Measurements from ENCODE around the gene FUT3. TPM values are rescaled to one million over a fixed set of nuclear protein-coding genes. Genes with fewer than 3 reads are reported as not detected.

Gene FUT3
- total and polyA plus RNA-seq, 4 experiments from 2014 or later = 0.15 TPM; not detected in 3

GRCh38 chr19:5827342-5827890 lies 23.8 kb downstream of the FUT3 start:
- ChIA-PET POLR2A (ENCODE audit: partially characterized antibody) (interaction anchor here (0.9 to 3.2 kb wide), 13 partner anchors 19 to 205 kb away, joined by 3 to 54 read pairs (median 7); partner anchors contain the start of genes CATSPERD, DUS3L, LONP1 and NDUFA11), CTCF (ENCODE audit: partially characterized antibody) (interaction anchor here (0.9 to 2.9 kb wide), 5 partner anchors 21 to 141 kb away, joined by 3 to 22 read pairs (median 5); partner anchors contain the start of genes CATSPERD, LONP1, NDUFA11 and NRTN)
- Histone ChIP-seq H3K4me1 (ENCODE audit: insufficient read depth, low read length) (peaks cover 22% of the 10 kb centered on the region), H3K27me3 (ENCODE audit: insufficient read depth, low read length) (no peaks in the 10 kb centered on the region), H3K9me3 (ENCODE audit: control insufficient read depth in 1 of 2, low read length in 2 of 2) (no peaks in the 10 kb centered on the region), H3K27ac (ENCODE audit: low read depth, low read length) (peak overlapping the region; percentile 49), H3K36me3 (ENCODE audit: insufficient read depth, low read length) (no peaks in the 10 kb centered on the region), H3K4me3 (ENCODE audit: low read length in 2 of 2) (peak overlapping the region in 1 of 2 donors; percentile 68)
- Mint-ChIP-seq H3K9me3 (peaks cover 0 to 2% (median 0%) of the 10 kb centered on the region in 8 donors), H3K27ac (peak overlapping the region; percentile 84 to 96 (median 89)), H3K27me3 (peaks cover 0 to 3% of the 10 kb centered on the region in 2 donors), H3K36me3 (peaks cover 0 to 3% of the 10 kb centered on the region in 2 donors), H3K4me3 (peak overlapping the region; percentile 60 to 91 (median 84)), H3K4me1 (peaks cover 3 to 17% (median 10%) of the 10 kb centered on the region in 4 donors)
- intact Hi-C loops (cut with micrococcal nuclease) = no loop called here
- no peak for DNase-seq

- peak overlapping the region; percentile 84 to 96 (median 89) for H3K27ac Mint-ChIP-seq
- no peak overlapping the region for H3K4me3 ChIP-seq (ENCODE audit: low read length in 2 of 2)
- H3K27ac ChIP-seq (ENCODE audit: low read depth, low read length) = no peak overlapping the region
- ChIA-PET CTCF (ENCODE audit: partially characterized antibody) (interaction anchor here (2.9 kb wide), 1 partner anchor 23 kb away, joined by 22 read pairs; the partner anchor contains the start of gene NRTN), POLR2A (ENCODE audit: partially characterized antibody) (interaction anchor here (0.9 to 3.2 kb wide), 5 partner anchors 18 to 135 kb away, joined by 6 to 54 read pairs (median 9); partner anchors contain the start of genes CATSPERD, DUS3L, LONP1 and NDUFA11)
- H3K9me3 ChIP-seq (ENCODE audit: control insufficient read depth in 1 of 2, low read length in 2 of 2) = no peaks in the 10 kb centered on the region
- peaks cover 0 to 3% of the 10 kb centered on the region in 2 donors for H3K27me3 Mint-ChIP-seq
- H3K27me3 ChIP-seq (ENCODE audit: insufficient read depth, low read length) = no peaks in the 10 kb centered on the region
- H3K36me3 ChIP-seq (ENCODE audit: insufficient read depth, low read length) = no peaks in the 10 kb centered on the region
- peaks cover 0 to 3% of the 10 kb centered on the region in 2 donors for H3K36me3 Mint-ChIP-seq
- DNase-seq = peak in 2 of 5 donors; percentile 16 to 68
- H3K4me1 Mint-ChIP-seq = peaks cover 3 to 17% (median 10%) of the 10 kb centered on the region in 4 donors
- intact Hi-C loops (cut with micrococcal nuclease) = no loop called here
- peaks cover 0 to 2% (median 0%) of the 10 kb centered on the region in 8 donors for H3K9me3 Mint-ChIP-seq
- peaks cover 22% of the 10 kb centered on the region for H3K4me1 ChIP-seq (ENCODE audit: insufficient read depth, low read length)
- H3K4me3 Mint-ChIP-seq = peak overlapping the region; percentile 60 to 91 (median 84)
Observed at GRCh38 chr19:5826531-5827341, 24.5 kb downstream of the FUT3 start.

- no peaks in the 10 kb centered on the region for H3K36me3 ChIP-seq (ENCODE audit: insufficient read depth, low read length)
- no peak for DNase-seq
- peaks cover 2 to 3% of the 10 kb centered on the region in 2 donors for H3K27me3 Mint-ChIP-seq
- peaks cover 0 to 5% (median 0%) of the 10 kb centered on the region in 8 donors for H3K9me3 Mint-ChIP-seq
- H3K9me3 ChIP-seq (ENCODE audit: control insufficient read depth in 1 of 2, low read length in 2 of 2) = no peaks in the 10 kb centered on the region
- no peaks in the 10 kb centered on the region for H3K27me3 ChIP-seq (ENCODE audit: insufficient read depth, low read length)
- no peak overlapping the region for H3K27ac Mint-ChIP-seq
- H3K4me1 Mint-ChIP-seq = peaks cover 3 to 17% (median 11%) of the 10 kb centered on the region in 4 donors
- intact Hi-C loops (cut with micrococcal nuclease) = no loop called here
- H3K4me3 Mint-ChIP-seq = no peak overlapping the region
- no peak overlapping the region for H3K4me3 ChIP-seq (ENCODE audit: low read length in 2 of 2)
- peaks cover 22% of the 10 kb centered on the region for H3K4me1 ChIP-seq (ENCODE audit: insufficient read depth, low read length)
- CTCF ChIA-PET (ENCODE audit: partially characterized antibody) = no interaction called here
- H3K36me3 Mint-ChIP-seq = peaks cover 0 to 3% of the 10 kb centered on the region in 2 donors
- POLR2A ChIA-PET (ENCODE audit: partially characterized antibody) = no interaction called here
- H3K27ac ChIP-seq (ENCODE audit: low read depth, low read length) = no peak overlapping the region
Observed at GRCh38 chr19:5825178-5825577, 26.1 kb downstream of the FUT3 start.

- Mint-ChIP-seq H3K36me3 (peaks cover 0 to 3% of the 10 kb centered on the region in 2 donors), H3K4me1 (peaks cover 2 to 17% (median 11%) of the 10 kb centered on the region in 4 donors), H3K27ac (peak overlapping the region in 1 of 7 donors; percentile 48), H3K27me3 (peaks cover 2 to 3% of the 10 kb centered on the region in 2 donors), H3K9me3 (peaks cover 0 to 5% (median 0%) of the 10 kb centered on the region in 8 donors), H3K4me3 (peak overlapping the region in 1 of 8 donors; percentile 15)
- no peaks in the 10 kb centered on the region for H3K36me3 ChIP-seq (ENCODE audit: insufficient read depth, low read length)
- peaks cover 22% of the 10 kb centered on the region for H3K4me1 ChIP-seq (ENCODE audit: insufficient read depth, low read length)
- no peaks in the 10 kb centered on the region for H3K27me3 ChIP-seq (ENCODE audit: insufficient read depth, low read length)
- ChIA-PET POLR2A (ENCODE audit: partially characterized antibody) (no interaction called here), CTCF (ENCODE audit: partially characterized antibody) (no interaction called here)
- H3K9me3 ChIP-seq (ENCODE audit: control insufficient read depth in 1 of 2, low read length in 2 of 2) = no peaks in the 10 kb centered on the region
- intact Hi-C loops (cut with micrococcal nuclease) = no loop called here
- DNase-seq = no peak
- H3K27ac ChIP-seq (ENCODE audit: low read depth, low read length) = no peak overlapping the region
- H3K4me3 ChIP-seq (ENCODE audit: low read length in 2 of 2) = no peak overlapping the region
Observed at GRCh38 chr19:5824751-5825150, 26.5 kb downstream of the FUT3 start.

GRCh38 chr19:5823579-5824281 lies 27.5 kb downstream of the FUT3 start:
- Mint-ChIP-seq H3K36me3 (peaks cover 0 to 3% of the 10 kb centered on the region in 2 donors), H3K4me3 (no peak overlapping the region), H3K4me1 (peaks cover 2 to 17% (median 10%) of the 10 kb centered on the region in 4 donors), H3K27me3 (peaks cover 2 to 3% of the 10 kb centered on the region in 2 donors), H3K27ac (no peak overlapping the region), H3K9me3 (peaks cover 0 to 5% (median 0%) of the 10 kb centered on the region in 8 donors)
- intact Hi-C loops (cut with micrococcal nuclease) = no loop called here
- ChIA-PET CTCF (ENCODE audit: partially characterized antibody) (interaction anchor here (1.4 kb wide), 1 partner anchor 20 kb away, joined by 4 read pairs; no protein-coding TSS in a partner anchor), POLR2A (ENCODE audit: partially characterized antibody) (no interaction called here)
- Histone ChIP-seq H3K9me3 (ENCODE audit: control insufficient read depth in 1 of 2, low read length in 2 of 2) (no peaks in the 10 kb centered on the region), H3K4me1 (ENCODE audit: insufficient read depth, low read length) (peaks cover 18% of the 10 kb centered on the region), H3K27ac (ENCODE audit: low read depth, low read length) (no peak overlapping the region), H3K4me3 (ENCODE audit: low read length in 2 of 2) (no peak overlapping the region), H3K27me3 (ENCODE audit: insufficient read depth, low read length) (no peaks in the 10 kb centered on the region), H3K36me3 (ENCODE audit: insufficient read depth, low read length) (no peaks in the 10 kb centered on the region)
- no peak for DNase-seq

- no peaks in the 10 kb centered on the region for H3K27me3 ChIP-seq (ENCODE audit: insufficient read depth, low read length)
- no peak for DNase-seq
- no peak overlapping the region for H3K27ac Mint-ChIP-seq
- H3K4me1 ChIP-seq (ENCODE audit: insufficient read depth, low read length) = peaks cover 7% of the 10 kb centered on the region
- H3K27me3 Mint-ChIP-seq = peaks cover 0 to 2% of the 10 kb centered on the region in 2 donors
- peaks cover 4 to 8% (median 6%) of the 10 kb centered on the region in 4 donors for H3K4me1 Mint-ChIP-seq
- intact Hi-C loops (cut with micrococcal nuclease) = no loop called here
- H3K9me3 Mint-ChIP-seq = peaks cover 0 to 5% (median 0%) of the 10 kb centered on the region in 8 donors
- no peaks in the 10 kb centered on the region for H3K9me3 ChIP-seq (ENCODE audit: control insufficient read depth in 1 of 2, low read length in 2 of 2)
- no peaks in the 10 kb centered on the region for H3K36me3 ChIP-seq (ENCODE audit: insufficient read depth, low read length)
- ChIA-PET POLR2A (ENCODE audit: partially characterized antibody) (no interaction called here), CTCF (ENCODE audit: partially characterized antibody) (interaction anchor here (0.6 to 1.4 kb wide), 3 partner anchors 12 to 18 kb away, joined by 3 to 4 read pairs (median 3); no protein-coding TSS in a partner anchor)
- H3K4me3 Mint-ChIP-seq = no peak overlapping the region
- no peak overlapping the region for H3K4me3 ChIP-seq (ENCODE audit: low read length in 2 of 2)
- no peaks in the 10 kb centered on the region for H3K36me3 Mint-ChIP-seq
- H3K27ac ChIP-seq (ENCODE audit: low read depth, low read length) = no peak overlapping the region
Observed at GRCh38 chr19:5822181-5822844, 28.9 kb downstream of the FUT3 start.
